NCI-H1417 treated with DMSO at 0.1 percent for 48 hours (cell line): ENCODE results near the gene PRKCA.

Experiments used
- DNase-seq: peaks from one replicate; lab custom pipeline; 2025; lab: John Stamatoyannopoulos, UW

The PRKCA gene

DNA sequence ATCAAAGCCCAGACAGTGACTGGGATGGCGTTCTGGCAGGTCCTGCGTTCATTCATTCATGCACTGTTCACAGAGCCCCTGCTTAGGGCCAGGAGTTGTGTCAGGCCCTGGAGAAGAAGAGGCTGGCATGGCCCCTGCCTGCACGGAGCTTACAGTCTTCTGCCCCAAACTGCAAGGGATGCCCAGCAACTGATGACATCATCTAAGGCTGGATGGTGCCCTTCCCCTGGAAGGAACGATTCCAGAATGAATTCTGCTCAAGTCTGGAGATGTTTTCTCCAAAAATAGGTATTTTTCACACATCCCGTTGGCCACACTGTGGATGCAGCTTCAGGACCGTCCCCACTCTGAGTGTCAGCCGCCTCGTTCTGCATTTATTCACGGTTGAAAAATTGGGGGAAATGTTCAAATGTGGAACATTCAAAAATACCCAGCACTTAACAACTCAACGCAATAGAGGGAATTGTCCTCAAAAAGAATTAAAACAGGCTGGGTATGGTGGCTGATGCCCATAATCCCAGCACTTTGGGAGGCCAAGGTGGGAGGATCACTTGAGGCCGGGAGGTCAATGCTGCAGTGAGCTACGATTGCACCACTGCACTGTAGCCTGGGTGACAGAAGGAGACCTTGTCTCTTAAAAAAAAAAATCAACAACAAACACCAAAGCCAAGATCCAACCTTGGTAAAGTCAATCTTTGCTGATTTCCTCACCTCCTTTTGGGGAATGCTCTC lies 508.7 kb downstream of the PRKCA start:
- no peak for DNase-seq

DNA sequence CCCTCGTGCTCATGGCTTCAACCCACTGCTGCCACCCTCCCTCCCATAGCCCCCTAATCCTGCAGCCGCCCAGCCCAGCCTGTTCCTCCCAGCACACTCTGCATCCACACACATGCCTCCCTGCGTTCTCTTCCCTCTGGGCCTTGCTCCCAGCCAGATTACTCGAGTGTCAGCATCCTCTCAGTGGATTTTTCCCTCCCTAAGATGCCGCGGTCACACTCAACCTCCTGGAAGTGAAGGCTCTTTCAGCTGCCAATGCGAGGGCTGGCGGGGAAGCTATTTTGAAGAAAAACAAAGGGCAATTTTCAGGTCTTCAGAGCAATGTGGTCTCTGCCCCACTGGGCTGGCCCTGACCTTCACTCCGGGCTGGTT lies 509.3 kb downstream of the PRKCA start:
- no peak for DNase-seq

GRCh38 chr17:66812571-66812970 lies 510.2 kb downstream of the PRKCA start:
- DNase-seq: no peak

GRCh38 chr17:66813296-66813695 lies 510.9 kb downstream of the PRKCA start:
- DNase-seq: no peak

DNA sequence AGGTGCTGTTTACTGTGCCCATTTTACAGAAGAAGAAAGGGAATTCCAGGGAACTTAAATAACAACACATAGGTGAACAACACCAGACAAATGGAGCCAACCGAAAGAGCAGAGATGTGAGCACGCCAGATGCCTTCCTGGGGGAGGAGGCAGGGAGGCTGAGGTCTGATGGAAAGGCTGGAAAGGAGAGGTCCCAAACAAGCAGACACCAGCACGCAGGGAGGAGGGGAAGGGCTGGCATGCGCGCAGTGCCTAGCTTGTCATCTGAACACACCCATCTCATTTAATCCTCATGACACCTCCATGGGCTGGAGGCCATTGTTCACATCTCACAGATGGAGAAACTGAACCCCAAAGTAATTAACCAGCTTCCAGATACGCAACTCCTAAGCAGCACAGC lies 511.6 kb downstream of the PRKCA start:
- no peak for DNase-seq

DNA sequence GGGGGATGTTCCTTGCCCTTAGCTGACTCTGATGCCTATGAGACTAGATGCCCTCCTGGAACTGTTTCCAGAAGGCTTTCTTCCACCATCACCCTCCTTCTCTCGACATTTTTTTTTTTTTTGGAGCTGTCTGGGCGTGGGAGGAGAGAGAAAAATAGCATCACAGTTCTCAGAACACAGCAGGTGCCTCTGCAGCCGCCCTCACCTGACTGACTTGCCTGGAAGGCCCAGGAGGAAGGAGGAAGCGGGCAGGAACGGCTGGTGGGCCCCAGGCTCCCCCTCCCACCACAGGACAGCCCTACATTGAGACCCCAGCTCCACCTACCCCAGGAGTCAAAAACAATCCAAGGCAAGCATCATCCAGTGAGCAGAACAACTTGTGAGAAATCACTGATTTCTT lies 512.2 kb downstream of the PRKCA start:
- no peak for DNase-seq

DNA sequence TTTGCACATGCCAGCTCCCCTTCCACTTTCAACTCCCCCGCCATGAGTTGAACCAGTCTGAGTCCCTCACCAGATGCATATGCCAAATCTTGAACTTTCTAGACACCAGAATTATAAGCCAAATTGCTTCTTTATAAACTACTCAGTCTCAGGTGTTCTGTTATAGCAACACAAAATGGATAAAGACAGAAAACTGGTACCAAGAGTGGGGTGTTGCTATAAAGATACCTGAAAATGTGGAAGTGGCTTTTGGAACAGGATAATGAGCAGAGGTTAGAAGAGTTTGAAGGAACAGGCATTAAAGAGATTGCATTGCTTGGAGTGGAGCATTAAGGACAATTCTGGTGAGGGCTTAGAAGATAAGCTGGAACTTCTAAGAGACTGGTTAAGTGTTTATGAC lies 515.3 kb downstream of the PRKCA start:
- no peak for DNase-seq

DNA sequence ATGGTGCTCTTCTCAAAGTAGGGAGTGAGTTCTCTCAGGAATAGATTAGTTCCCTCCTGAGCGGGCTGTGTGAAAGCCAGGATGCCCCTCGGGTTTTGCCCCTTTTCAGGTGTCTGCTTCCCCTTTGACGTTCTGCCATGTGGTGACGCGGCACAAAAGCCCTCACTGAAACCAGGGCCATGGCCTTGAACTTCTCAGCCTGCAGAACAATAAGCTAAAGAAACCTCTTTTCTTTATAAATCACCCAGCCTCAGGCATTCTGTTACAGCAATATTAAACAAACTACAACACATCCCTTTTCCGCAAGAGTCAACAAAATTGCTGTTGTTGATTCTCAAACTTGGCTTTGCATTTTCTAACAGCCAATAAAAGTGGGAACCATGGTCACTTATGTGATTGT lies 517.1 kb downstream of the PRKCA start:
- no peak for DNase-seq

- no peak for DNase-seq
These were observed 519.6 kb downstream of the PRKCA start for GRCh38 chr17:66822009-66822408.

DNA sequence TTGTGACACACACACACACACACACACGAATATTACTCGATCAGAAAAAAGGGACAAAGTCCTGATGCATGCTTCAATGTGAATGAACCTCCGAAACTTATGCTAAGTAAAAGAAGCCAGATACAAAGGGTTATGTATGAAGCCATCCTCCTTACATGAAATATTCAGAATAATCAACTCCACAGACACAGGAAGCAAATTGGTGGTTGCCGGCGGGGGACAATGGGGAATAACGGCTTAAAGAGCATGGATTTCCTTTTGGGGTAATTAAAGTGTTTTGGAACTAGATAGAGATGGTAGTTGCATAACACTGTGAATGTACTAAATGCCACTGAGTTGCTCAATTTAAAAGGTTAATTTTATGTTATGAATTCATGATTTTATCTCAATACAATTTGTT lies 524.4 kb downstream of the PRKCA start:
- DNase-seq: no peak

GRCh38 chr17:66829386-66829864 lies 527.0 kb downstream of the PRKCA start:
- no peak for DNase-seq

DNA sequence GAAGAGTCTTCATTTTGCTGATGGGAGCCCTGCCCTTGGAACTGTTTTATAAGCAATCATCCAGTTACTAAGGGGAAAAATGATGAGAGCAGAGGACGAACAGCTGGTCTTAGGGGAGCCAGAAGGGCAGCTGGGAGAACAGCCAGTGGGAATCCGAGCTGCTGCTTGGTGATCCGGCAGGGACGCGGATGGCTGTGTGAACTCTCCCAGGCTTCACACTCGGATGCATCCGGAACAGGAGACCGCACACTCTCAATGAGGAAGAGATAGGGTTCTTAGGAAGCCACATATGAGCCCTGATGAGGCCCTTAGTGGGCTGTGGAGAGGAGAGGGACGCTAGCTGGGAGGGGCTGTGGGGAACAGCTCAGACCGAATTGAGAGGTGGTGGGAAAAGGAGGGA lies 527.5 kb downstream of the PRKCA start:
- no peak for DNase-seq

GRCh38 chr17:66830451-66830850 lies 528.0 kb downstream of the PRKCA start:
- DNase-seq: no peak

- DNase-seq: no peak
These were observed 529.2 kb downstream of the PRKCA start for GRCh38 chr17:66831383-66832210.

DNA sequence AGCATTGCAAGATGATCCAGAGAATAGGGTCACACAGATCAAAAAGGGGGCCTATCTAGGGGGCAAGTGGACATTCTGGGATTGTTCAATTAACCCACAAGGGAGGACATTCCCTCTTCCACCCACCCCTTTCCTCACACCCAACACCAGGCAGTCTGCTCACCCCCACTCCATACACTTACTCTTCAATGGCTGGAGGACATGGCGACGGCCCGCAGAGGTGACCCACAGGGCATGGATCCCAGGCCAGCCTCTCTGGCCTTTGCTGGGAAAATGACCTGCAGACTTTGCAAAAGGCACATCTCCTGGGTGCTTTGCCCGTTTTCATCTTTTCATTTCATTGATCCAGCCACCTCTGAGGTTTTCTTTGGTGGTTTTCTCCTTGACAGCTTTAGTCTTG lies 530.8 kb downstream of the PRKCA start:
- DNase-seq: no peak

GRCh38 chr17:66834426-66834918 lies 532.1 kb downstream of the PRKCA start:
- DNase-seq: no peak

GRCh38 chr17:66834919-66835454 lies 532.6 kb downstream of the PRKCA start, which contains the start of gene CACNG5:
Gene CACNG5, plus strand, starts transcription at chr17:66835117. Its CDS starts 42,216 bp downstream, at chr17:66877333.
- no peak for DNase-seq

- no peak for DNase-seq
These were observed 533.1 kb downstream of the PRKCA start for GRCh38 chr17:66835476-66835875.

DNA sequence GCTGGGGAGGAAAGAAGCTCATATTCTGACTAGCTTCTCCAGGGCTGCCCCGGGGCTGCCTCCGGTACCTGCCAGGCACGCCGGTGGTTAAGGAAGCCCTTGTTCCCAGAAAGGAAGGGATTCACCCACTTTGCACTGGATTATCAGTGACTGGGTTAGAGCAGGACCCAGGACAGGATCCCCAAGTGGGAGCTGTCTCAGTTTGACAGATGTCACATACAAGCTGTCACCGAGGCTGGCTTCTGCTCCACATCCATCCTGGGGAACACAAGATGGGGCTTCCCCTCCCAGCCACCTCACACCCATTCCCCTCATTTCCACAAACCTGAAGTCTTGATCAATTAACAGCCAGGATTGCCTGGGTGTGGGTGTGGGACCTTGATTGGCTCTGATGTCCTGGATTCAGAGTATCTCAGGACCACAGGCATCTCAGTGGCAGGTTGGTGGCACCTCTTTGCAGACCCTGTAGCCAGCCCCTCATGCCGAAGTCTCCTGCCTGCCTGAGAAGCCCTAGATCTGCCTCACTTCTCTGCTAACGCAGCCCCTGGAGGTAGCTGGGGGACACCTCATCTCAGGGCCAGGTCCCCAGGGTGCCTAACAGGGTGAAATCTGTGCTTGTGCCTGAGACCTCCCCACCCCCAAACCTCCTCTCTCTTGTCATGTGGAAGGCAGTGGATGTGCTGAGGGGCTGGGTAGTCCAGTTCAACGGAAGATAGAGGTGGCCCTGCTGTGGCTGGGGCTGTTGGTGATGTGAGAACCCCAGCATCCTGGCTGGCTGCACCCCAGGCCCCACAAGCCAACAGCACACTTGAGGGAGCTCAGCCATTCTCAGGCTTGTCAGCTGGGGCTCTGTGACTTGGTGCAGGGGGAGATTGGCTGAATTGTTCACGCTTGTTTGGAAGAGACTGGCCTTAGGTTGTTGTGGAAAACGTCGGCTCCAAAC lies 533.9 kb downstream of the PRKCA start:
- no peak for DNase-seq

- no peak for DNase-seq
These were observed 534.8 kb downstream of the PRKCA start for GRCh38 chr17:66837226-66837625.

DNA sequence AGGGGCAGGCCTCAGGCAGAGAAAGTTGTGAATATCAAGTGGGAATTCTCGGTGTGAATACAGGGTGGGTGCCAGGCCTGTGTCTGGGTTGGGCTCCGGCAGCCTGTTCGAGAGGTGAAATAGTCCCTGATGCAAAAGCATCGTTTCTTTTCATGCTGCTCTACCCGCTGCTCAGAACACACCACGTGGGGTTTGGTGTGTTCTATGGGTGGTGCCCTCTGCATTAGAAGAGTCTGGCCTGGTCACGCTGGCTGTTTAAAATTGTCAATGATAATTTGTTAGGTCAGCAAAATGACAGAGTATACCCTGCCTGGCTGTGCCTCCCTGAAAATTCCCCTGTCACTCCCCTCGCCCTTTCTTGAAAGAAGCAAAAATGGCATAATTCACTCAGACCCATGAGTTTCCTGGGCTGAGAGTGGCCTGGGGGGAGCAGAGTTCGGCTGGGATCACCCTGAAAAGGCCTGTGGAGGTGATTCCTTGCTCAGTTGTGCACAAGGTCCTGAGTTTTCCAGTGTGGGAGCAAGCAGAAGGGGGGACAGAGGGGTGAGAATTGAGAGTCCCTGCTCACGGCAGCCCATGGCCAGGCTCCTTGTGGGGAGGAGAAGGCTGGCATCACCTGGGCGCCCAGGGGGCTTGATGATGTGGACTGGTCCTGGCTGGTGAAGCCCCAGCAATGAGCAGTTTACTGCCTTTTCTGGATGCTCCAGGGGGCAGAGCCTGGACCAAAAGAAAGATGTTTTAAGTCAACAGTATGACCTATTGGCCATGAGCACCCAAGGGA lies 535.7 kb downstream of the PRKCA start:
- no peak for DNase-seq
